CD14-positive monocyte (primary cell): Measurements from ENCODE around the gene CNTNAP5. TPM values are rescaled to one million over a fixed set of nuclear protein-coding genes. Genes with fewer than 3 reads are reported as not detected.

ENCODE experiments used
- DNase-seq, 3 donors: peaks; one replicate each; pipeline ENCODE4 v3.0.0-alpha.2; 2011 to 2022
- H2AFZ ChIP-seq: 2 replicates; pipeline ENCODE4 v1.6.0; 2012; ENCODE audit warnings: mild to moderate bottlenecking, low read depth, low read length, inconsistent platforms; ENCODE audit not compliant: insufficient read depth, poor library complexity, severe bottlenecking
- H3K27ac ChIP-seq, 2 donors: 1 replicate in 1 of 2; 2 replicates in 1 of 2; pipeline ENCODE4 v1.5.1; 2012 to 2013; ENCODE audit warnings: low read length in 2 of 2, control low read depth in 1 of 2, inconsistent platforms in 1 of 2, low read depth in 1 of 2, mild to moderate bottlenecking in 1 of 2
- H3K27me3 ChIP-seq, 2 donors: one replicate each; pipeline versions ENCODE4 v1.6.0 to v1.6.1; 2011 to 2013; ENCODE audit warnings: low read length in 2 of 2; ENCODE audit not compliant: control insufficient read depth in 2 of 2, insufficient read depth in 2 of 2
- H3K36me3 ChIP-seq, 2 donors: replicated peaks in 1 of 2; 1 replicate in 1 of 2; 2 replicates in 1 of 2; pipeline versions ENCODE4 v1.5.1 to v1.6.1; 2012 to 2013; ENCODE audit warnings: low read length in 2 of 2, control low read depth in 1 of 2, inconsistent platforms in 1 of 2, mild to moderate bottlenecking in 1 of 2; ENCODE audit not compliant: insufficient read depth in 2 of 2, control insufficient read depth in 1 of 2
- H3K4me1 ChIP-seq, 2 donors: 1 replicate in 1 of 2; 2 replicates in 1 of 2; pipeline versions ENCODE4 v1.5.1 to v1.6.1; 2012 to 2013; ENCODE audit warnings: low read length in 2 of 2, control low read depth in 1 of 2, inconsistent platforms in 1 of 2, mild to moderate bottlenecking in 1 of 2, moderate library complexity in 1 of 2; ENCODE audit not compliant: insufficient read depth in 2 of 2, control insufficient read depth in 1 of 2
- H3K4me2 ChIP-seq: replicated peaks from 2 replicates; pipeline ENCODE3; 2012; ENCODE audit warnings: low read length, moderate library complexity, mild to moderate bottlenecking; ENCODE audit not compliant: poor library complexity, severe bottlenecking; ENCODE audit errors: extremely low read depth
- H3K4me3 ChIP-seq, 3 experiments: fragments of 200-600 bp in 1 of 3; sonication (generic) in 1 of 3; replicated peaks in 1 of 3; 1 replicate in 2 of 3; 2 replicates in 1 of 3; pipeline ENCODE4 v1.5.1; 2011 to 2013; ENCODE audit warnings: low read length in 3 of 3, mild to moderate bottlenecking in 3 of 3, control low read depth in 2 of 3, low read depth in 2 of 3, inconsistent platforms in 1 of 3, moderate library complexity in 1 of 3
- H3K79me2 ChIP-seq: 2 replicates; pipeline ENCODE4 v1.6.0; 2012; ENCODE audit warnings: mild to moderate bottlenecking, control low read depth, inconsistent platforms, low read length, moderate library complexity; ENCODE audit not compliant: insufficient read depth
- H3K9ac ChIP-seq: 2 replicates; pipeline ENCODE4 v1.6.0; 2017; ENCODE audit warnings: low read length, mild to moderate bottlenecking; ENCODE audit not compliant: insufficient read depth, poor library complexity, severe bottlenecking
- H3K9me3 ChIP-seq, 2 donors: replicated peaks in 1 of 2; 1 replicate in 1 of 2; 2 replicates in 1 of 2; pipeline versions ENCODE4 v1.5.1 to v1.6.1; 2012 to 2013; ENCODE audit warnings: low read length in 2 of 2, control low read depth in 1 of 2; ENCODE audit not compliant: control insufficient read depth in 1 of 2, insufficient read depth in 1 of 2
- H4K20me1 ChIP-seq: 2 replicates; pipeline ENCODE4 v1.6.0; 2012; ENCODE audit warnings: mild to moderate bottlenecking, low read length, control low read depth, moderate library complexity; ENCODE audit not compliant: insufficient read depth
- H3K27ac Mint-ChIP-seq, 7 donors: one replicate each; pipeline ENCODE4 v1.8.0; 2020; ENCODE audit warnings: mild to moderate bottlenecking in 7 of 7, mixed read lengths in 7 of 7, moderate library complexity in 6 of 7, inconsistent platforms in 2 of 7
- H3K27me3 Mint-ChIP-seq, 3 donors: one replicate each; pipeline ENCODE4 v1.8.0; 2021 to 2022; ENCODE audit warnings: low read depth in 3 of 3, mild to moderate bottlenecking in 3 of 3, mixed read lengths in 3 of 3, moderate library complexity in 3 of 3, inconsistent platforms in 1 of 3
- H3K36me3 Mint-ChIP-seq, 2 donors: one replicate each; pipeline ENCODE4 v1.8.0; 2020; ENCODE audit warnings: mixed read lengths in 2 of 2, inconsistent platforms in 1 of 2, mild to moderate bottlenecking in 1 of 2
- H3K4me1 Mint-ChIP-seq: one replicate; pipeline ENCODE4 v1.8.0; 2020; ENCODE audit warnings: mild to moderate bottlenecking, mixed read lengths
- H3K4me3 Mint-ChIP-seq, 2 donors: one replicate each; pipeline ENCODE4 v1.8.0; 2020; ENCODE audit warnings: mild to moderate bottlenecking in 2 of 2, mixed read lengths in 2 of 2, moderate library complexity in 1 of 2
- H3K9me3 Mint-ChIP-seq, 7 donors: one replicate each; pipeline ENCODE4 v1.8.0; 2020 to 2022; ENCODE audit warnings: mixed read lengths in 7 of 7, mild to moderate bottlenecking in 6 of 7, moderate library complexity in 6 of 7, inconsistent platforms in 2 of 7
- WGBS: methylation state at CpG from one replicate; pipeline ENCODE4 v1.1.5; 2013; ENCODE audit warnings: missing lambda C conversion rate; ENCODE audit not compliant: insufficient coverage; 5-methylcytosine and 5-hydroxymethylcytosine counted together
- intact Hi-C, 2 donors: fragments of 100-400 bp; cut with micrococcal nuclease; formaldehyde crosslinking; loops; one replicate each; pipeline versions ENCODE4 v1.15.0 to v1.15.1; 2023
- polyA plus RNA-seq, 3 donors: library from polyadenylated mRNA; depleted of rRNA in 1 of 3; unstranded in 2 of 3; stranded (reverse) in 1 of 3; fragments of 300-500 nt in 2 of 3; fragments of >200 nt in 1 of 3; fragmentation: Illumina TruSeq in 2 of 3; gene quantifications; 1 replicate in 2 of 3; 2 replicates in 1 of 3; pipeline ENCODE4 v1.2.3, GENCODE V29; 2012 to 2021
- TF ChIP-seq, protein P1 (sequence below): fragments of 200-600 bp; IDR thresholded peaks from one replicate; pipeline ENCODE4 v1.8.0; 2022; ENCODE audit warnings: antibody characterized with exemption, mild to moderate bottlenecking

Gene CNTNAP5
- polyA plus RNA-seq, 3 donors: not detected

GRCh38 chr2:124561486-124561885 is 536.4 kb downstream of the CNTNAP5 start:
- H3K4me2 ChIP-seq: no peak overlapping the region
- TF ChIP-seq, protein P1, sequence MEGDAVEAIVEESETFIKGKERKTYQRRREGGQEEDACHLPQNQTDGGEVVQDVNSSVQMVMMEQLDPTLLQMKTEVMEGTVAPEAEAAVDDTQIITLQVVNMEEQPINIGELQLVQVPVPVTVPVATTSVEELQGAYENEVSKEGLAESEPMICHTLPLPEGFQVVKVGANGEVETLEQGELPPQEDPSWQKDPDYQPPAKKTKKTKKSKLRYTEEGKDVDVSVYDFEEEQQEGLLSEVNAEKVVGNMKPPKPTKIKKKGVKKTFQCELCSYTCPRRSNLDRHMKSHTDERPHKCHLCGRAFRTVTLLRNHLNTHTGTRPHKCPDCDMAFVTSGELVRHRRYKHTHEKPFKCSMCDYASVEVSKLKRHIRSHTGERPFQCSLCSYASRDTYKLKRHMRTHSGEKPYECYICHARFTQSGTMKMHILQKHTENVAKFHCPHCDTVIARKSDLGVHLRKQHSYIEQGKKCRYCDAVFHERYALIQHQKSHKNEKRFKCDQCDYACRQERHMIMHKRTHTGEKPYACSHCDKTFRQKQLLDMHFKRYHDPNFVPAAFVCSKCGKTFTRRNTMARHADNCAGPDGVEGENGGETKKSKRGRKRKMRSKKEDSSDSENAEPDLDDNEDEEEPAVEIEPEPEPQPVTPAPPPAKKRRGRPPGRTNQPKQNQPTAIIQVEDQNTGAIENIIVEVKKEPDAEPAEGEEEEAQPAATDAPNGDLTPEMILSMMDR: no peak
- no peak for DNase-seq
- Mint-ChIP-seq H3K9me3 (peaks cover 0 to 4% (median 2%) of the 10 kb centered on the region in 7 donors), H3K36me3 (no peaks in the 10 kb centered on the region), H3K4me3 (no peak overlapping the region), H3K27ac (no peak overlapping the region), H3K27me3 (no peaks in the 10 kb centered on the region), H3K4me1 (no peaks in the 10 kb centered on the region)
- no peak overlapping the region for H2AFZ ChIP-seq
- H3K4me1 ChIP-seq: no peaks in the 10 kb centered on the region
- H3K27ac ChIP-seq: no peak overlapping the region
- H3K36me3 ChIP-seq: no peaks in the 10 kb centered on the region
- intact Hi-C loops: no loop called here
- no peak overlapping the region for H3K9ac ChIP-seq
- no peaks in the 10 kb centered on the region for H3K79me2 ChIP-seq
- no peaks in the 10 kb centered on the region for H3K9me3 ChIP-seq
- H4K20me1 ChIP-seq: no peaks in the 10 kb centered on the region
- no peaks in the 10 kb centered on the region for H3K27me3 ChIP-seq
- no CpG with 5 or more reads among the region's 2 CpGs for WGBS
- H3K4me3 ChIP-seq: no peak overlapping the region

DNA sequence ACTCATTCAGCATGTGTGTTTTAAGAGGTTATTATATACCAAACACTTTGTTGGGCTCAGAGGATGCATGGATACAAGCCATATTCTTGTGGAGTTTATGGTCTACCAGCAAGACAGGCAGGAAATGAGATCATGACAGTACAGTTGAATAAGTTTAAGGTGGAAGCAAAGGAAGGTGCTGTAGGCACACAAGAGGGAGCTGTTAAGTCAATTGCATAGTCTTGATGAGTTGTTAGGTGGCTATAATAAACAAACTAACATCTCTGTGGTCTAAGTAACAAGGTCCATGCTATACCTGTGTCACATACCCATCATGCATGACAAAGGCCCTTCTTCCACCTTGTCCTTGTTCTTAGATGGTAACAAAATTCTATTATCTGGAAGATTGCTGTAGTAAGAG is 538.3 kb downstream of the CNTNAP5 start:
- Histone ChIP-seq H3K79me2 (no peaks in the 10 kb centered on the region), H3K4me1 (no peaks in the 10 kb centered on the region), H3K9ac (no peak overlapping the region), H3K9me3 (no peaks in the 10 kb centered on the region), H3K36me3 (no peaks in the 10 kb centered on the region), H2AFZ (no peak overlapping the region), H3K4me3 (no peak overlapping the region), H4K20me1 (no peaks in the 10 kb centered on the region), H3K4me2 (no peak overlapping the region), H3K27me3 (no peaks in the 10 kb centered on the region), H3K27ac (no peak overlapping the region)
- Mint-ChIP-seq H3K9me3 (peaks cover 0 to 4% (median 2%) of the 10 kb centered on the region in 7 donors), H3K27me3 (no peaks in the 10 kb centered on the region), H3K4me1 (no peaks in the 10 kb centered on the region), H3K27ac (no peak overlapping the region), H3K36me3 (no peaks in the 10 kb centered on the region), H3K4me3 (no peak overlapping the region)
- DNase-seq: no peak
- intact Hi-C loops: no loop called here
- TF ChIP-seq, protein P1: no peak
